Stomach (tissue), 19 donors: ENCODE data around the gene RNLS. TPM values are rescaled to one million over a fixed set of nuclear protein-coding genes. Genes with fewer than 3 reads are reported as not detected.

ENCODE experiments used
- DNase-seq, 2 donors: peaks; one replicate each; pipeline versions ENCODE4 v3.0.0 to v3.0.0-alpha.2; 2013 to 2019
- H3K27ac ChIP-seq, 5 donors: fragments of 200-600 bp in 4 of 5; sonication (generic) in 4 of 5; one replicate each; pipeline ENCODE4 v1.5.1; 2013 to 2019; ENCODE audit warnings: mild to moderate bottlenecking in 1 of 5, moderate library complexity in 1 of 5
- H3K27me3 ChIP-seq, 3 donors: fragments of 200-600 bp; sonication (generic); one replicate each; pipeline ENCODE4 v1.5.1; 2017 to 2019; ENCODE audit warnings: mixed run types in 1 of 3
- H3K36me3 ChIP-seq, 4 donors: fragments of 200-600 bp; sonication (generic); 1 replicate in 3 of 4; 2 replicates in 1 of 4; pipeline ENCODE4 v1.5.1; 2016 to 2019
- H3K4me1 ChIP-seq, 4 donors: fragments of 200-600 bp; sonication (generic); one replicate each; pipeline ENCODE4 v1.5.1; 2016 to 2019
- H3K4me3 ChIP-seq, 4 donors: fragments of 200-600 bp; sonication (generic) in 3 of 4; one replicate each; pipeline ENCODE4 v1.5.1; 2016 to 2019; ENCODE audit warnings: mild to moderate bottlenecking in 1 of 4
- H3K9me3 ChIP-seq, 4 donors: fragments of 200-600 bp; sonication (generic); one replicate each; pipeline ENCODE4 v1.5.1; 2016 to 2019
- EP300 ChIP-seq: sonication (generic); formaldehyde crosslinking; IDR thresholded peaks from one replicate; pipeline ENCODE4 v1.6.1; 2017; ENCODE audit warnings: antibody characterized with exemption
- POLR2A ChIP-seq, 4 donors: fragments of 450-650 bp; IDR thresholded peaks; one replicate each; pipeline ENCODE4 v1.6.1; 2016; ENCODE audit warnings: antibody characterized with exemption in 4 of 4, control low read depth in 2 of 4, mild to moderate bottlenecking in 1 of 4, moderate library complexity in 1 of 4
- POLR2AphosphoS5 ChIP-seq, 3 donors: sonication (generic); formaldehyde crosslinking; IDR thresholded peaks; one replicate each; pipeline ENCODE4 v1.6.1; 2016; ENCODE audit warnings: antibody characterized with exemption in 3 of 3
- WGBS, 5 donors: extraction: QIAGEN DNeasy Blood & Tissue Kit in 3 of 5; methylation state at CpG; one replicate each; pipeline versions ENCODE4 v1.1.5 to v1.1.7; 2013 to 2018; 5-methylcytosine and 5-hydroxymethylcytosine counted together
- intact Hi-C: fragments of 100-400 bp; cut with DNase I; formaldehyde crosslinking; loops from one replicate; pipeline ENCODE4 v1.15.1; 2023; ENCODE audit warnings: low total_unique reads
- long read RNA-seq, 10 donors: transcript quantifications; one replicate each; lab custom pipeline, GENCODE V29; 2026
- polyA plus RNA-seq, 3 donors: library from polyadenylated mRNA; stranded (reverse); fragments of 200-250 nt; gene quantifications; one replicate each; pipeline ENCODE4 v1.2.3, GENCODE V29; 2013
- total RNA-seq, 5 donors: library from RNA; depleted of rRNA; stranded (reverse); fragments of >200 nt; gene quantifications; one replicate each; pipeline versions ENCODE4 v1.1.0 to v1.2.3, GENCODE V29; 2014 to 2016
- TF ChIP-seq, protein P1 (sequence below), 7 experiments: fragments of 450-650 bp in 4 of 7; fragments of 200-600 bp in 3 of 7; sonication (generic) in 3 of 7; IDR thresholded peaks; one replicate each; pipeline ENCODE4 v1.5.1; 2016 to 2019; ENCODE audit warnings: antibody characterized with exemption in 7 of 7, control low read depth in 2 of 7, mild to moderate bottlenecking in 1 of 7
- donor health status: healthy with polysubstance abuse.
- donor health status: Bipolar disorder and iron deficiency.
- donor health status: healthy.

Gene RNLS
- total RNA-seq (10 to 100 TPM in 1 of 5 donors, 1 to 10 TPM in 2, not detected in 2; 6.7 to 12.0 (median 9.5) TPM), polyA plus RNA-seq (10 to 100 TPM; 11.2 to 21.5 (median 18.5) TPM)
- long read RNA-seq, donor 1, partial matches to known transcripts, result 0 of 2 reads
- long read RNA-seq, donor 1, other reads (novel, unspliced or antisense), result 0 of 2 reads
- long read RNA-seq, donor 2, partial matches to known transcripts, result 0 of 1 reads
- long read RNA-seq, donor 2, other reads (novel, unspliced or antisense), result 0 of 1 reads
- long read RNA-seq, donor 3, result 0 reads
- long read RNA-seq, donor 4, result 0 reads
- long read RNA-seq, donor 5, partial matches to known transcripts, result 0 of 1 reads
- long read RNA-seq, donor 5, other reads (novel, unspliced or antisense), result 0 of 1 reads
- long read RNA-seq, donor 6, partial matches to known transcripts, result 16 of 19 reads
- long read RNA-seq, donor 6, other reads (novel, unspliced or antisense), result 0 of 19 reads
- long read RNA-seq, donor 7, partial matches to known transcripts, result 0 of 1 reads
- long read RNA-seq, donor 7, other reads (novel, unspliced or antisense), result 0 of 1 reads
- long read RNA-seq, donor 8, result 0 reads
- long read RNA-seq, donor 9, partial matches to known transcripts, result 2,187 of 2,846 reads
- long read RNA-seq, donor 9, other reads (novel, unspliced or antisense), result 658 of 2,846 reads
- long read RNA-seq, donor 10, result 0 reads

DNA sequence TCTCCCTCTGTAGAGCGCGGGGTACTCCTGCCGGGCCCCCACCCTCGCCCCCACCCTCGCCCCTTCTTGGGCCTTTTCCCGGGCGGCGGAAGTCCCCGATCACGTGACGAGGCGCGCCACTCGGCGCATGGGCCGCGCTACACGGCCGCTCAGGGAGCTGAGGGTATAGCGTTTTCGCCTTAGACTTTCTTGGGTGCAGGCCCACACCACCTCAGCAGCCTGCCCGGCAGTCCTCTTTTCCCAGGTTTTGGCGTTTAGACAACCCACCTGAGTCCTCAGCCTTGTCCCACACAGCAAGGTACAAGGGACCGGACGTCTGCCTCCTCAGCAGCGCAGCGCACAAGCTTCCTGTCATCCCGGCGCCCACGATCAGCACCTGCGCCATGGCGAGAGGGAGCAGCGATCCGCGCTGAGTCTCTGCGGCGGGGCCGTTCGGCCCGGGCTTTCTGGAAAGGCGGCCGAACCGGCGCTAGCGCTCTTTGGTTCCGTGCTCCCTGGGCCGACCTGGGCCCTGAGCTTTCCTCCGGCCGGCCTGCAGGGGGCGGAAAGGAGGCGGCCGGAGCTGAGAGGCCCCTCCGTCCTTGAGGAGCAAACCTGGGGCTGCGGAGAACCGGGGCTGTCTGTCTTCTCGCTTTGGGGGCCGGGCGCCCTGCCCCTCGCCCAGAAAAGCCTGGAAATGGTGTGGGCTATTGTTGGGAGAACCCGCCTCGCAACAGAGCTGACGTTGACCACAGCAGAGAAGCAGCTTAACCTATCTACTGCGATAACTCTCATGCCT is at the start of gene RNLS:
Gene RNLS (minus strand): TSS at position 513 of the 778 bp plus-strand sequence.
- TF ChIP-seq POLR2A (IDR thresholded peaks at IDR 0.05), result no peak
- peak in 2 of 3 donors; percentile 42 to 59 for TF ChIP-seq POLR2AphosphoS5 (IDR thresholded peaks at IDR 0.05)
- no peak for TF ChIP-seq EP300
- TF ChIP-seq, protein P1, sequence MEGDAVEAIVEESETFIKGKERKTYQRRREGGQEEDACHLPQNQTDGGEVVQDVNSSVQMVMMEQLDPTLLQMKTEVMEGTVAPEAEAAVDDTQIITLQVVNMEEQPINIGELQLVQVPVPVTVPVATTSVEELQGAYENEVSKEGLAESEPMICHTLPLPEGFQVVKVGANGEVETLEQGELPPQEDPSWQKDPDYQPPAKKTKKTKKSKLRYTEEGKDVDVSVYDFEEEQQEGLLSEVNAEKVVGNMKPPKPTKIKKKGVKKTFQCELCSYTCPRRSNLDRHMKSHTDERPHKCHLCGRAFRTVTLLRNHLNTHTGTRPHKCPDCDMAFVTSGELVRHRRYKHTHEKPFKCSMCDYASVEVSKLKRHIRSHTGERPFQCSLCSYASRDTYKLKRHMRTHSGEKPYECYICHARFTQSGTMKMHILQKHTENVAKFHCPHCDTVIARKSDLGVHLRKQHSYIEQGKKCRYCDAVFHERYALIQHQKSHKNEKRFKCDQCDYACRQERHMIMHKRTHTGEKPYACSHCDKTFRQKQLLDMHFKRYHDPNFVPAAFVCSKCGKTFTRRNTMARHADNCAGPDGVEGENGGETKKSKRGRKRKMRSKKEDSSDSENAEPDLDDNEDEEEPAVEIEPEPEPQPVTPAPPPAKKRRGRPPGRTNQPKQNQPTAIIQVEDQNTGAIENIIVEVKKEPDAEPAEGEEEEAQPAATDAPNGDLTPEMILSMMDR (IDR thresholded peaks at IDR 0.05), result peak in 5 of 7 experiments; percentile 8 to 69 (median 55)
- peak within 1 kb of the TSS; percentile 84 to 93 (median 86) for H3K27ac ChIP-seq

GRCh38 chr10:88624840-88625239 is 41.7 kb upstream of the RNLS start:
- H3K4me3 ChIP-seq, result no peak overlapping the region
- H3K9me3 ChIP-seq, result no peaks in the 10 kb centered on the region
- H3K27me3 ChIP-seq, result no peaks in the 10 kb centered on the region
- no peaks in the 10 kb centered on the region for H3K4me1 ChIP-seq
- TF ChIP-seq POLR2AphosphoS5 (IDR thresholded peaks at IDR 0.05) (no peak), POLR2A (IDR thresholded peaks at IDR 0.05) (no peak), EP300 (no peak)
- TF ChIP-seq, protein P1 (IDR thresholded peaks at IDR 0.05), result no peak
- H3K36me3 ChIP-seq, result no peaks in the 10 kb centered on the region
- no peak overlapping the region for H3K27ac ChIP-seq
- no peak for DNase-seq
- intact Hi-C loops, result no loop called here

More for the DNA sequence above, at the start of gene RNLS:
- 8 to 45% (median 17%) methylated on average over 9 to 63 of the region's 63 CpGs for WGBS, 5 donors
- Histone ChIP-seq H3K9me3 (no peaks in the 10 kb centered on the region), H3K36me3 (no peaks in the 10 kb centered on the region), H3K4me3 (peak within 1 kb of the TSS; percentile 52 to 58 (median 55)), H3K27me3 (no peaks in the 10 kb centered on the region), H3K4me1 (peaks cover 0 to 19% (median 7%) of the 10 kb centered on the region in 4 donors)
- intact Hi-C loops, result no loop called here
- DNase-seq, result peak; percentile 51 to 90

- TF ChIP-seq POLR2AphosphoS5 (IDR thresholded peaks at IDR 0.05) (no peak), POLR2A (IDR thresholded peaks at IDR 0.05) (no peak), EP300 (no peak)
- TF ChIP-seq, protein P1 (IDR thresholded peaks at IDR 0.05), result no peak
- no peak overlapping the region for H3K4me3 ChIP-seq
- no peaks in the 10 kb centered on the region for H3K36me3 ChIP-seq
- intact Hi-C loops, result no loop called here
- H3K4me1 ChIP-seq, result no peaks in the 10 kb centered on the region
- DNase-seq, result no peak
- no peaks in the 10 kb centered on the region for H3K27me3 ChIP-seq
- 63 to 77% (median 68%) methylated on average over 2 of the region's 2 CpGs for WGBS, 5 donors
- no peak overlapping the region for H3K27ac ChIP-seq
- no peaks in the 10 kb centered on the region for H3K9me3 ChIP-seq
These were observed 40.7 kb upstream of the RNLS start for GRCh38 chr10:88623835-88624234.

DNA sequence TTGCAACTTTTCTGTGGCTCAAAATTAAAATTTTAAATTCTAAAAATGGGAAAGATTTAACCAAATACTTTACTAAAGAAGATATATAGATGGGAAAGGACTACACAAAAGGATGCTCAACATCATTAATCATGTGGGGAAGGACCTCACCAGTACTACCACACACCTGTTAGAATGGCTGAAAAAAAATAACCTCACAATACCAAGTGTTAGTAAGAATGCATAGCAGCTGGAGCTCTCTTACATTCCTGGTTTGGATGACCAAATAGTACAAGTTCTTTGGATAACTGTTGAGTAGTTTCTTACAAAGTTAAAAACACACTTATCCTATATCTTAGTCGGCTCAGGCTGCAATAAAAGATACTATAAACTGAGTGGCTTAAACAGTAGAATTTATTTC is 37.3 kb upstream of the RNLS start:
- DNase-seq, result no peak
- intact Hi-C loops, result no loop called here
- Histone ChIP-seq H3K27ac (no peak overlapping the region), H3K27me3 (no peaks in the 10 kb centered on the region), H3K9me3 (no peaks in the 10 kb centered on the region), H3K4me3 (no peak overlapping the region), H3K4me1 (no peaks in the 10 kb centered on the region), H3K36me3 (no peaks in the 10 kb centered on the region)
- TF ChIP-seq, protein P1 (IDR thresholded peaks at IDR 0.05), result no peak
- TF ChIP-seq POLR2A (IDR thresholded peaks at IDR 0.05) (no peak), EP300 (no peak), POLR2AphosphoS5 (IDR thresholded peaks at IDR 0.05) (no peak)
- WGBS, 5 donors, result 80 to 100% (median 89%) methylated on average over 1 of the region's 1 CpG
